Mammary epithelial cell (primary cell): ENCODE data around the gene SORCS2.

ENCODE experiments used
- CTCF ChIP-seq, 2 donors: IDR thresholded peaks in 1 of 2; conservative IDR thresholded peaks in 1 of 2; 2 replicates each; pipeline ENCODE4 v1.5.1; 2011 to 2012; ENCODE audit warnings: inconsistent platforms in 2 of 2, low read length in 2 of 2, mild to moderate bottlenecking in 2 of 2, control low read depth in 1 of 2, low read depth in 1 of 2; ENCODE audit not compliant: insufficient read depth in 1 of 2; ENCODE audit errors: extremely low read depth in 1 of 2
- EZH2 ChIP-seq: IDR thresholded peaks from 2 replicates; pipeline ENCODE4 v1.6.1; 2012; ENCODE audit warnings: low read length, inconsistent platforms, borderline replicate concordance

DNA sequence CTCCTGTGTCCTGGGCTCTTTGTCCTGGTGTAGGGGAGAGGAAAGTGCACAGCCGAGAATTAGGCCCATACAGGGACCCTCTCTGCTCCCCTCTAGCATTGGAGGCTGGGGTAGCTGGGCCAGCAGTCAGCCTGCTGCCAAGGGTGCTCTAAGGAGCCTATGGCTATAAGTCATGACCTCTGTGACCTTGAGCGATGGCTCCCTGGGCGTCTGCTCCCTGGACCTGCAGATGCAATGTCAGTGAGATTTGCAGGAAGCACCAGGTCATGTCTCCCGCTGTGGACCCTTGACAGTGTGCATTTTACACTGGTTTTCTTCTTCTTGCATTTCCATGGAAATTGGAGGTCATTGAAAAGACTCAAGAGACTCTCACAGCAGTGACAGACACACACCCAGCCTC, 476.5 kb downstream of the SORCS2 start:
- TF ChIP-seq CTCF (conservative IDR thresholded peaks at IDR 0.05 in 1 of 2, IDR thresholded peaks at IDR 0.05 in 1 of 2; ENCODE audit: extremely low read depth in 1 of 2, insufficient read depth in 1 of 2, low read depth in 1 of 2, low read length in 2 of 2) (no peak), EZH2 (no peak)
